K562 (cell line): ENCODE results near the gene BBC3. TPM values are rescaled to one million over a fixed set of nuclear protein-coding genes. Genes with fewer than 3 reads are reported as not detected.

ENCODE experiments used
- ARID2 ChIP-seq: fragments of 450-650 bp; IDR thresholded peaks from 2 replicates; pipeline ENCODE4 v1.6.1; 2017; ENCODE audit warnings: antibody characterized with exemption, mild to moderate bottlenecking
- ATF4 ChIP-seq: fragments of 450-650 bp; formaldehyde crosslinking; IDR thresholded peaks from 2 replicates; pipeline ENCODE4 v1.4.0; 2022; ENCODE audit warnings: mild to moderate bottlenecking, moderate library complexity
- BHLHE40 ChIP-seq: IDR thresholded peaks from 2 replicates; pipeline ENCODE4 v1.6.1; 2011; ENCODE audit warnings: low read length, improper control_type of control experiment
- DDX20 ChIP-seq: fragments of 450-650 bp; IDR thresholded peaks from 2 replicates; pipeline ENCODE4 v1.6.1; 2016; ENCODE audit warnings: missing genetic modification characterization, low read depth, mild to moderate bottlenecking, missing compliant biosample characterization, moderate library complexity
- DLX4 ChIP-seq: fragments of 250-450 bp; sonication (Bioruptor Pico); IDR thresholded peaks from 2 replicates; pipeline ENCODE4 v1.6.1; 2021; ENCODE audit warnings: mild to moderate bottlenecking
- FOXK1 ChIP-seq: sonication (generic); formaldehyde crosslinking; IDR thresholded peaks from 2 replicates; pipeline ENCODE4 v1.8.0; 2022; ENCODE audit warnings: missing genetic modification reagents, mild to moderate bottlenecking, borderline replicate concordance
- FOXM1 ChIP-seq, 2 experiments: fragments of 450-650 bp in 1 of 2; sonication (generic) in 1 of 2; formaldehyde crosslinking in 1 of 2; IDR thresholded peaks; 2 replicates each; pipeline versions ENCODE4 v1.6.1 to v1.9.0; 2017 to 2022; ENCODE audit warnings: low read depth in 2 of 2, mild to moderate bottlenecking in 2 of 2, missing genetic modification reagents in 1 of 2, moderate library complexity in 1 of 2
- HIVEP1 ChIP-seq: fragments of 250-450 bp; sonication (Bioruptor Pico); IDR thresholded peaks from 2 replicates; pipeline ENCODE4 v1.4.0; 2020; ENCODE audit warnings: mild to moderate bottlenecking
- KLF6 ChIP-seq: fragments of 250-450 bp; sonication (Bioruptor Pico); IDR thresholded peaks from 2 replicates; pipeline ENCODE4 v1.4.0; 2020; ENCODE audit warnings: mild to moderate bottlenecking, moderate library complexity, borderline replicate concordance
- NFIX ChIP-seq: fragments of 250-450 bp; sonication (Bioruptor Pico); IDR thresholded peaks from 2 replicates; pipeline ENCODE4 v1.4.0; 2020; ENCODE audit warnings: low read depth, mild to moderate bottlenecking, moderate library complexity
- NFXL1 ChIP-seq: fragments of 450-650 bp; formaldehyde crosslinking; IDR thresholded peaks from 2 replicates; pipeline ENCODE4 v1.4.0; 2021; ENCODE audit warnings: mild to moderate bottlenecking
- NRF1 ChIP-seq, 2 experiments: fragments of 450-650 bp; IDR thresholded peaks in 1 of 2; conservative IDR thresholded peaks in 1 of 2; 2 replicates each; pipeline ENCODE4 v1.6.1; 2014; ENCODE audit warnings: mild to moderate bottlenecking in 2 of 2
- RAD21 ChIP-seq, 2 experiments: fragments of 250-450 bp in 1 of 2; fragments of 450-650 bp in 1 of 2; sonication (Bioruptor Pico) in 1 of 2; formaldehyde crosslinking in 1 of 2; IDR thresholded peaks in 1 of 2; conservative IDR thresholded peaks in 1 of 2; 2 replicates each; pipeline versions ENCODE4 v1.4.0 to v1.8.0; 2020 to 2022; ENCODE audit warnings: mild to moderate bottlenecking in 2 of 2, moderate library complexity in 1 of 2
- RNF2 ChIP-seq: sonication (generic); IDR thresholded peaks from 2 replicates; pipeline ENCODE4 v1.6.1; 2016
- SIX5 ChIP-seq, 2 experiments: IDR thresholded peaks; 2 replicates each; pipeline ENCODE4 v1.6.1; 2011; ENCODE audit warnings: low read length in 2 of 2, borderline replicate concordance in 1 of 2, low read depth in 1 of 2, mild to moderate bottlenecking in 1 of 2, moderate library complexity in 1 of 2; ENCODE audit not compliant: insufficient read depth in 1 of 2
- SRF ChIP-seq, 2 experiments: fragments of 250-450, 450-650 bp in 1 of 2; sonication (Bioruptor Pico) in 1 of 2; sonication (generic) in 1 of 2; formaldehyde crosslinking; IDR thresholded peaks; 2 replicates each; pipeline versions ENCODE4 v1.5.0 to v1.5.1; 2020 to 2022; ENCODE audit warnings: mild to moderate bottlenecking in 1 of 2, missing genetic modification reagents in 1 of 2
- TEAD1 ChIP-seq, 2 experiments: fragments of 450-650 bp in 1 of 2; sonication (generic) in 1 of 2; formaldehyde crosslinking; IDR thresholded peaks; 2 replicates each; pipeline versions ENCODE4 v1.4.0 to v1.8.0; 2020 to 2022; ENCODE audit warnings: mild to moderate bottlenecking in 2 of 2, missing genetic modification reagents in 1 of 2
- TEAD4 ChIP-seq, 2 experiments: sonication (generic) in 1 of 2; formaldehyde crosslinking in 1 of 2; IDR thresholded peaks; 2 replicates each; pipeline versions ENCODE4 v1.6.1 to v1.8.0; 2012 to 2022; ENCODE audit warnings: borderline replicate concordance in 1 of 2, inconsistent platforms in 1 of 2, low read length in 1 of 2, mild to moderate bottlenecking in 1 of 2, missing genetic modification reagents in 1 of 2
- TOE1 ChIP-seq, 2 experiments: fragments of 450-650 bp in 1 of 2; sonication (generic) in 1 of 2; formaldehyde crosslinking in 1 of 2; IDR thresholded peaks; 2 replicates each; pipeline versions ENCODE4 v1.7.1 to v1.8.0; 2016 to 2022; ENCODE audit warnings: borderline replicate concordance in 2 of 2, mild to moderate bottlenecking in 2 of 2, antibody characterized with exemption in 1 of 2, inconsistent platforms in 1 of 2, low read depth in 1 of 2, missing genetic modification reagents in 1 of 2, moderate library complexity in 1 of 2
- ZMIZ1 ChIP-seq, 2 experiments: fragments of 150-350 bp in 1 of 2; IDR thresholded peaks; 2 replicates each; pipeline ENCODE4 v1.6.1; 2012 to 2016; ENCODE audit warnings: low read depth in 2 of 2, low read length in 2 of 2, mild to moderate bottlenecking in 1 of 2, moderate library complexity in 1 of 2
- polyA plus RNA-seq, 8 experiments: library from polyadenylated mRNA; depleted of rRNA in 4 of 8; stranded (reverse) in 5 of 8; unstranded in 3 of 8; fragments of >200 nt; fragmentation: Nextera tagmentation in 2 of 8; fragmentation: Illumina TruSeq in 1 of 8; extraction: Ambion mirVana in 2 of 8; extraction: Trizol in 1 of 8; gene quantifications; 2 replicates each; pipeline versions ENCODE4 v1.2.1 to v1.2.3, GENCODE V29; 2011 to 2014; ENCODE audit warnings: inconsistent platforms in 1 of 8, missing spikeins in 1 of 8
- total RNA-seq, 7 experiments: library from RNA; depleted of rRNA in 6 of 7; stranded (reverse); fragments of >200 nt in 6 of 7; fragmentation: Illumina TruSeq in 2 of 7; extraction: Trizol in 2 of 7; gene quantifications; 2 replicates each; pipeline versions ENCODE4 v1.2.1 to v1.2.3, GENCODE V29; 2011 to 2021; ENCODE audit warnings: low replicate concordance in 1 of 7

BBC3 gene
- total and polyA plus RNA-seq, 9 of the 15 experiments (the other 6 are each of a cell fraction or from before 2014, with no cell fraction given): 0.15 to 30.7 (median 4.8) TPM

GRCh38 chr19:47210689-47211316, 20.2 kb downstream of the BBC3 start (continued):
- TF ChIP-seq FOXK1 (no peak), SRF (CRISPR knock-in tag; IDR thresholded peaks at IDR 0.05) (peak in 1 of 2 experiments; percentile 46; a peak in 1 of 4 replicates), RNF2 (peak; percentile 56; the same call in 1 of the 2 replicates), TEAD1 (CRISPR knock-in tag; IDR thresholded peaks at IDR 0.05) (peak in 1 of 2 experiments; percentile 78; a peak in 2 of 4 replicates), NRF1 (conservative IDR thresholded peaks at IDR 0.05 in 1 of 2, IDR thresholded peaks at IDR 0.05 in 1 of 2) (peak in 1 of 2 experiments; percentile 0; a peak in 1 of 4 replicates), RAD21 (CRISPR knock-in tag; conservative IDR thresholded peaks at IDR 0.05 in 1 of 2, IDR thresholded peaks at IDR 0.05 in 1 of 2) (peak; percentile 80 to 82), DLX4 (CRISPR knock-in tag) (no peak), BHLHE40 (no peak), SIX5 (IDR thresholded peaks at IDR 0.05; ENCODE audit: borderline replicate concordance in 1 of 2, insufficient read depth in 1 of 2, low read depth in 1 of 2, low read length in 2 of 2) (no peak), KLF6 (CRISPR knock-in tag) (peak; percentile 78; the same call in 1 of the 2 replicates), HIVEP1 (no peak), TOE1 (IDR thresholded peaks at IDR 0.05; ENCODE audit: borderline replicate concordance) (peak; percentile 71; the same call in 1 of the 2 replicates), TOE1 (CRISPR knock-in tag; IDR thresholded peaks at IDR 0.05; ENCODE audit: borderline replicate concordance, low read depth) (no peak), NFIX (CRISPR knock-in tag) (no peak), TEAD4 (IDR thresholded peaks at IDR 0.05; ENCODE audit: low read length) (peak; percentile 58), TEAD4 (CRISPR knock-in tag; IDR thresholded peaks at IDR 0.05; ENCODE audit: borderline replicate concordance) (no peak), DDX20 (tag) (peak; percentile 51; the same call in 1 of the 2 replicates), NFXL1 (peak; percentile 80; the same call in 1 of the 2 replicates), FOXM1 (IDR thresholded peaks at IDR 0.05; ENCODE audit: low read depth) (no peak; the same call in 1 of the 2 replicates), FOXM1 (CRISPR knock-in tag; IDR thresholded peaks at IDR 0.05; ENCODE audit: low read depth) (no peak), ATF4 (CRISPR knock-in tag) (0 out of 2 replicates have a peak, but pooled peaks have one; percentile 19), ZMIZ1 (IDR thresholded peaks at IDR 0.05; ENCODE audit: low read depth in 2 of 2, low read length in 2 of 2) (0 out of 4 replicates have a peak, but pooled peaks of 1 of the 2 experiments have one; percentile 18), ARID2 (0 out of 2 replicates have a peak, but pooled peaks have one; percentile 49)
